ENCODE data around the gene AXIN1. TPM values are rescaled to one million over a fixed set of nuclear protein-coding genes. Genes with fewer than 3 reads are reported as not detected.

Gene AXIN1
- total and polyA plus RNA-seq, 9 of the 15 experiments (the other 6 are each of a cell fraction or from before 2014, with no cell fraction given) = 0.42 to 58.0 (median 25.9) TPM

GRCh38 chr16:397135-397661 lies 44.7 kb upstream of the AXIN1 start, which contains the start of gene NME4 (continued):
- TF ChIP-seq SMAD4 (CRISPR knock-in tag; conservative IDR thresholded peaks at IDR 0.05) = peak; percentile 50
- peak; percentile 80 for TF ChIP-seq CCNT2 (IDR thresholded peaks at IDR 0.05; ENCODE audit: borderline replicate concordance, extremely low read depth, insufficient read length, low read depth, low read length)
- TF ChIP-seq ZNF134 (CRISPR knock-in tag; conservative IDR thresholded peaks at IDR 0.05) = no peak
- peak; percentile 50; the same call in 1 of the 2 replicates for TF ChIP-seq MYC (IDR thresholded peaks at IDR 0.05; ENCODE audit: low read depth, low read length)
- TF ChIP-seq MYC (CRISPR knock-in tag; IDR thresholded peaks at IDR 0.05; ENCODE audit: borderline replicate concordance, low read depth) = no peak
- no peak for TF ChIP-seq PBX2 (CRISPR knock-in tag; IDR thresholded peaks at IDR 0.05; ENCODE audit: low read depth)
- no peak for TF ChIP-seq PBX2 (tag; conservative IDR thresholded peaks at IDR 0.05; ENCODE audit: low read depth)
- no peak for TF ChIP-seq DPF2 (IDR thresholded peaks at IDR 0.05)
- no peak for TF ChIP-seq NKRF (IDR thresholded peaks at IDR 0.05; ENCODE audit: borderline replicate concordance)
- TF ChIP-seq, protein P1, sequence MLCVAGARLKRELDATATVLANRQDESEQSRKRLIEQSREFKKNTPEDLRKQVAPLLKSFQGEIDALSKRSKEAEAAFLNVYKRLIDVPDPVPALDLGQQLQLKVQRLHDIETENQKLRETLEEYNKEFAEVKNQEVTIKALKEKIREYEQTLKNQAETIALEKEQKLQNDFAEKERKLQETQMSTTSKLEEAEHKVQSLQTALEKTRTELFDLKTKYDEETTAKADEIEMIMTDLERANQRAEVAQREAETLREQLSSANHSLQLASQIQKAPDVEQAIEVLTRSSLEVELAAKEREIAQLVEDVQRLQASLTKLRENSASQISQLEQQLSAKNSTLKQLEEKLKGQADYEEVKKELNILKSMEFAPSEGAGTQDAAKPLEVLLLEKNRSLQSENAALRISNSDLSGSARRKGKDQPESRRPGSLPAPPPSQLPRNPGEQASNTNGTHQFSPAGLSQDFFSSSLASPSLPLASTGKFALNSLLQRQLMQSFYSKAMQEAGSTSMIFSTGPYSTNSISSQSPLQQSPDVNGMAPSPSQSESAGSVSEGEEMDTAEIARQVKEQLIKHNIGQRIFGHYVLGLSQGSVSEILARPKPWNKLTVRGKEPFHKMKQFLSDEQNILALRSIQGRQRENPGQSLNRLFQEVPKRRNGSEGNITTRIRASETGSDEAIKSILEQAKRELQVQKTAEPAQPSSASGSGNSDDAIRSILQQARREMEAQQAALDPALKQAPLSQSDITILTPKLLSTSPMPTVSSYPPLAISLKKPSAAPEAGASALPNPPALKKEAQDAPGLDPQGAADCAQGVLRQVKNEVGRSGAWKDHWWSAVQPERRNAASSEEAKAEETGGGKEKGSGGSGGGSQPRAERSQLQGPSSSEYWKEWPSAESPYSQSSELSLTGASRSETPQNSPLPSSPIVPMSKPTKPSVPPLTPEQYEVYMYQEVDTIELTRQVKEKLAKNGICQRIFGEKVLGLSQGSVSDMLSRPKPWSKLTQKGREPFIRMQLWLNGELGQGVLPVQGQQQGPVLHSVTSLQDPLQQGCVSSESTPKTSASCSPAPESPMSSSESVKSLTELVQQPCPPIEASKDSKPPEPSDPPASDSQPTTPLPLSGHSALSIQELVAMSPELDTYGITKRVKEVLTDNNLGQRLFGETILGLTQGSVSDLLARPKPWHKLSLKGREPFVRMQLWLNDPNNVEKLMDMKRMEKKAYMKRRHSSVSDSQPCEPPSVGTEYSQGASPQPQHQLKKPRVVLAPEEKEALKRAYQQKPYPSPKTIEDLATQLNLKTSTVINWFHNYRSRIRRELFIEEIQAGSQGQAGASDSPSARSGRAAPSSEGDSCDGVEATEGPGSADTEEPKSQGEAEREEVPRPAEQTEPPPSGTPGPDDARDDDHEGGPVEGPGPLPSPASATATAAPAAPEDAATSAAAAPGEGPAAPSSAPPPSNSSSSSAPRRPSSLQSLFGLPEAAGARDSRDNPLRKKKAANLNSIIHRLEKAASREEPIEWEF (CRISPR knock-in tag; IDR thresholded peaks at IDR 0.05) = no peak
- TF ChIP-seq PML (IDR thresholded peaks at IDR 0.05; ENCODE audit: low read length) = no peak
- TF ChIP-seq FOXA1 (IDR thresholded peaks at IDR 0.05; ENCODE audit: borderline replicate concordance) = no peak
- no peak for TF ChIP-seq RBM34 (IDR thresholded peaks at IDR 0.05; ENCODE audit: borderline replicate concordance, insufficient read depth, low read length)
- TF ChIP-seq ZKSCAN3 (CRISPR knock-in tag; IDR thresholded peaks at IDR 0.05) = no peak
- no peak for TF ChIP-seq ZFP30 (CRISPR knock-in tag; IDR thresholded peaks at IDR 0.05; ENCODE audit: borderline replicate concordance)
- peak; percentile 42 for TF ChIP-seq RBBP5 (IDR thresholded peaks at IDR 0.05; ENCODE audit: borderline replicate concordance, insufficient read depth, low read length, poor library complexity, severe bottlenecking)

All from K562 (cell line).